ENCODE measurements around the gene NAV3. TPM values are rescaled to one million over a fixed set of nuclear protein-coding genes. Genes with fewer than 3 reads are reported as not detected.
A peak's percentile ranks its signal among the peaks of the same experiment; 100 is the strongest.

NAV3 gene
- total RNA-seq, 1 donor from 2014 or later: 8.7 TPM

DNA sequence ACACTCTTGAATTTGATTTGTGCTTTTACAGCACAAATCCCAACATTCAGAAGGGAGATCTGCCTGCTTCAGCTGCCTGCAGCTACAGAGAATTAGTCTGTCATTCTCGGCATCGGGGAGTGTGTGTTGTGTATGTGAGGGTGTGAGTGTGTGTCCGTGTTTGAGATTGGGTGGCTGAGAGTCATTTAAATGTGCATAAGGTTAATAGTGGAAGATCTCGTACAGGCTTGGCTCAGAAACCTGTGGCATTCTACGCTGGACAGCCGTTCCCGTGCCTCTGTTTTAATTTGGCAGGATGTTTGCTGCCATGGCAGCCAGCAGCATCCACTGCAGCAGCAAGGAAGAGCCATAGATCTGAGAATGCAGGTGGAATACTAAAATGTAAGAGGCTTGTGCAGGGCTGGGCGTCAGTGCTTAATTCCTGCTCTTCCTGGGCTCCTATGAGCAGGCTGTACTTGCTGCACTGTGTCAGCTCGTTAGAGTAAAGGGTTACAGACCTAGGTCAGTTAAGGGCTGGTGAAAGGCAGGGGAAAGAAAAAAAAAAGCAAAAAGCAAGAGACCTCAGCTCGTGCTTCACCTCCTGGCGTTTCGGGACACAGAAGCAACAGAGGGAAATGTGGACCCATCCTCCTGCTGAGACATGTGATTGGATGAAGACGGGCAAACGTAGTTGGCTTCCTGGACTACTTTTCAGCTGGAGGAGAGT is 205.4 kb downstream of the NAV3 start:
- Histone ChIP-seq H3K27ac (no peak overlapping the region), H3K4me3 (peak overlapping the region; percentile 32), H3K36me3 (no peaks in the 10 kb centered on the region), H3K9me3 (no peaks in the 10 kb centered on the region), H3K4me1 (peaks cover 6% of the 10 kb centered on the region), H3K27me3 (ENCODE audit: low read depth) (no peaks in the 10 kb centered on the region)
- intact Hi-C loops (cut with DNase I): no loop called here
- peak in 1 of 2 donors; percentile 13 for ATAC-seq
- DNase-seq: no peak
- TF ChIP-seq, protein P1, sequence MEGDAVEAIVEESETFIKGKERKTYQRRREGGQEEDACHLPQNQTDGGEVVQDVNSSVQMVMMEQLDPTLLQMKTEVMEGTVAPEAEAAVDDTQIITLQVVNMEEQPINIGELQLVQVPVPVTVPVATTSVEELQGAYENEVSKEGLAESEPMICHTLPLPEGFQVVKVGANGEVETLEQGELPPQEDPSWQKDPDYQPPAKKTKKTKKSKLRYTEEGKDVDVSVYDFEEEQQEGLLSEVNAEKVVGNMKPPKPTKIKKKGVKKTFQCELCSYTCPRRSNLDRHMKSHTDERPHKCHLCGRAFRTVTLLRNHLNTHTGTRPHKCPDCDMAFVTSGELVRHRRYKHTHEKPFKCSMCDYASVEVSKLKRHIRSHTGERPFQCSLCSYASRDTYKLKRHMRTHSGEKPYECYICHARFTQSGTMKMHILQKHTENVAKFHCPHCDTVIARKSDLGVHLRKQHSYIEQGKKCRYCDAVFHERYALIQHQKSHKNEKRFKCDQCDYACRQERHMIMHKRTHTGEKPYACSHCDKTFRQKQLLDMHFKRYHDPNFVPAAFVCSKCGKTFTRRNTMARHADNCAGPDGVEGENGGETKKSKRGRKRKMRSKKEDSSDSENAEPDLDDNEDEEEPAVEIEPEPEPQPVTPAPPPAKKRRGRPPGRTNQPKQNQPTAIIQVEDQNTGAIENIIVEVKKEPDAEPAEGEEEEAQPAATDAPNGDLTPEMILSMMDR (IDR thresholded peaks at IDR 0.05): no peak

DNA sequence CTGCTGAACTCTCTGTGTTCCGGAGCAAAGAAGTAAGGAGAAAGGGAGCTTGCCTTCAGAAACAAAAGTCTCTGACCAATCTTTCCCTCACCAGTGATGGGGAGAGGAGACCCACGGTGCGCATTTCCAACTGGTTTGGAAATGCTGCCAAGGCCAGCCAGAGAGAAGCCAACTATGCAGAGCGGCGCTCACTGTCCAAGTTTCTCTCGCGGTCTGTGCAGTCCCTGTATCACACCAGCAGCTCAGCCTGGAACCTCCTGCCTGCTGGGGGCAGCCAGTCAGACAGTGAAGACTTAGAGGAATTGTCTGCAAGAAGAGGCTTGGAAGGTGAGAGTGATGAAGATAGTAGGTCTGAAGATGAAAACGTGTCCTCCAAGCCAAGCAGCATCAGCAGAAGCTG is 206.2 kb downstream of the NAV3 start:
- peak overlapping the region; percentile 32 for H3K4me3 ChIP-seq
- H3K4me1 ChIP-seq: peaks cover 6% of the 10 kb centered on the region
- H3K36me3 ChIP-seq: no peaks in the 10 kb centered on the region
- H3K27me3 ChIP-seq (ENCODE audit: low read depth): no peaks in the 10 kb centered on the region
- DNase-seq: no peak
- TF ChIP-seq, protein P1 (IDR thresholded peaks at IDR 0.05): no peak
- ATAC-seq: no peak
- H3K9me3 ChIP-seq: no peaks in the 10 kb centered on the region
- intact Hi-C loops (cut with DNase I): no loop called here
- no peak overlapping the region for H3K27ac ChIP-seq

DNA sequence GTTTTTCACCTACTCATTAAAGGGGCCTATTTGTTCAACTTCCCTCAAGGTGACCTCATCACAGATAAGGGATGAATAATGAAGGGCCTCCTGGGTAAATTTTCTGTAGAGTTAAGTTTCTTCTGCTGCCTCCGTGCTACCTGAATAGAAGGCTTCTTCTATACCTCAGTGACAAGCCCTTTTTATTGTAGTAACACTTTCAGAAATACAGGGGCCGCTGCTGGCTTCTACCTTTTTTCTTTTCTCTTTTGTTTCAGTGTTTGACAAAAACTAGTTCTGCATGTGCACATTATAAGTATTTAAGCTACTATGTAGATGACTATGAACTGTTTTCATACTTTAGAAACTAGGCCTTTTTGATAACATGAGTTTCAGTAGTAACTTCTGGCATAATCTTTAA is 207.0 kb downstream of the NAV3 start:
- ATAC-seq (no peak), DNase-seq (no peak)
- no peaks in the 10 kb centered on the region for H3K36me3 ChIP-seq
- H3K27me3 ChIP-seq (ENCODE audit: low read depth): no peaks in the 10 kb centered on the region
- H3K4me3 ChIP-seq: peak overlapping the region; percentile 32
- TF ChIP-seq, protein P1 (IDR thresholded peaks at IDR 0.05): no peak
- H3K9me3 ChIP-seq: no peaks in the 10 kb centered on the region
- H3K4me1 ChIP-seq: peaks cover 6% of the 10 kb centered on the region
- no peak overlapping the region for H3K27ac ChIP-seq
- intact Hi-C loops (cut with DNase I): no loop called here

DNA sequence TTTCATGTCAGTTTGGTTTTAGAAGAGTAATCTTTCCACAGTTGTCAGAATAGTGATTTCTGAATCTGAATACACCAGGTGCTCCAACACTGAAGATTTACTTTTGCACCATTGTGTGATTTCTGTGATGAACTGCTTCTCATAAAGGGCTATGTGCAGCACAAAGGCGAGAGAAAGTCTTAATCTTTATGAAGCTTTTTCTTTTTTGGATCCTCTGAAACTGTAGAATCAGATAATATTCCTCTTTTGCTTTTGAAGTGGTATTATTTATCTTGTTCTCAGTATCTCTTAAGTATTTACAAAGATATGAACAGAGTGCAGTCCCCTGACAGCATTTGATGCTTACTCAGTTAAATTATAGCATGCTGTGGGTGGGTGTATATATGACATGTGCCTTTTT is 207.8 kb downstream of the NAV3 start:
- Histone ChIP-seq H3K27me3 (ENCODE audit: low read depth) (no peaks in the 10 kb centered on the region), H3K9me3 (no peaks in the 10 kb centered on the region), H3K4me1 (peaks cover 3% of the 10 kb centered on the region), H3K4me3 (peak overlapping the region; percentile 32), H3K36me3 (no peaks in the 10 kb centered on the region), H3K27ac (no peak overlapping the region)
- TF ChIP-seq, protein P1 (IDR thresholded peaks at IDR 0.05): no peak
- intact Hi-C loops (cut with DNase I): no loop called here
- ATAC-seq (no peak), DNase-seq (no peak)

DNA sequence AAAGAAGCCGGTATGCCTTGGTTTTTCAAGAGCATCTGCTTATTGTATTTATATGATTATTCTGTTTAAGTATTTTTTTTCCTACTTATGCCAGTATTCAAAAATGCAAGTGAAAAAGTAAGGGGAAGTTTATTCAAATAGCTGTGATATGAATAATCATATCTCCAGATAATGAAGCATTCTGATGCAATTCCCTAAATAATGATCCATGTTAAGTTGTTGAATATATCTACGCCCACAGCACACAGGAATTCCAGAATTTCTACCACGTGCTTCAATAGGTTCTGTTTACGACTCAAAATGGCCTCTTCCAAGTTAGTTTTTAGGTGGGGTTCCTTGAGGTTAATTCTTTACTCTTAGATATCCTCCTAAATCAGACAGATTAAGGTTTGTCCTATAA is 208.3 kb downstream of the NAV3 start:
- TF ChIP-seq, protein P1 (IDR thresholded peaks at IDR 0.05): no peak
- no peaks in the 10 kb centered on the region for H3K4me1 ChIP-seq
- ATAC-seq (no peak), DNase-seq (no peak)
- H3K4me3 ChIP-seq: peak overlapping the region; percentile 21
- no peaks in the 10 kb centered on the region for H3K27me3 ChIP-seq (ENCODE audit: low read depth)
- no peak overlapping the region for H3K27ac ChIP-seq
- H3K36me3 ChIP-seq: no peaks in the 10 kb centered on the region
- no peaks in the 10 kb centered on the region for H3K9me3 ChIP-seq
- intact Hi-C loops (cut with DNase I): no loop called here
